EL (cell line): ENCODE data around the gene CPSF3.

Experiments used
- DNase-seq: peaks from one replicate; pipeline ENCODE4 v3.0.0-alpha.2; 2016

Gene CPSF3

DNA sequence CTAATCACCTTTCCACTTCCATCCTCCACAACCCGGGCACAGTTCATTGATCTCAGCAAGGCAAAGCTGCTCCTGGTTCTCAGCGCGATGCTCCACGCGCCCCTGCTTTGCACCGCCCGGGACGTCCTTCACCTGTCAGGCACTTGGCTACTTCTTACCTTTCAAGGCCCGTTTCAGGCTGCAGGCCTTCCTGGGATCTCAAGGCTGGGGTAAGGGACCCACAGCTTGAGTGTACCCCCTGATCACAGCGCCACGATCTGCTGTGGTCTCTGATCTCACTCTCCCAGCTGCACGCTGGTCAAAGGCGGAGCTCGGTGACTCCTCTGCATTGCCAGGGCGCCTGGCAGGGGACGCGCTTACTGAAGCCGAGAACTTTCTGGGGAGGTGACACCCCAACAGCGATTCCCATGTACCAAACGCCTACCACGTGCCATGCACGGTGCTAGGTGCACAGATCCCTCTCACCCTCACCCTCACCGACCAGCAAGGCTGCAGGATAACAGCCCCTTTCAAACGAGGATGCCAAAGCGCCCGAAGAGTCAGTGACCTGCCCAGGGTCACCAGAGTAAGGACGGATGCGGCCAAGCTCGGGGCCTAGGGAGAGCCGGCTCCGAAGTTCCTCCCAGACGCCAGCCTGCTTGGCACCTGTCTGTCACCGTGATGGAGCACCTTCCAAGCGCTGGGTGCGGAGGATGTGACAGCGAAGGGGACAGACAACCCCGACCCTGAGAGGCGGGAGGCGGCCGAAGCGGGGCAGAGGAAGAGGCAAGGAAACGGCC is 944 bp upstream of the CPSF3 start:
- peak; percentile 50 for DNase-seq

DNA sequence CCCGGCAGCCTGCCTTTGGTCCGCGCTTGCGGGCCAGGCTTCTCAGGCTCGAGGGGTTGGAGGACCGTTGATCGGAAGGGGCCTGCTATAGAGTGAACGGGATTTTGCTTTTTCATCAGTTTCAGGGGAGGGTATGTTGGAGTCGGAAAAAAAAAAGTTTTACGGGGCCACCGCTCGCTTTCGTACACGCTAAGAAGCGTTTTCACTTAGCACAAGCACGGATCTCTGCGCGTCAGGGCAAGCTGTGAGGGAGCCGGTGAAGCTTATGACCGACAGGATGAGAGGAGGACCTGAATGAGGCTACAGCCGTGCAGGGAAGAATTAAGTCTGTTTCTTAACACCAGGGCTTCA is 443 bp downstream of the CPSF3 start:
- DNase-seq, result peak; percentile 20

DNA sequence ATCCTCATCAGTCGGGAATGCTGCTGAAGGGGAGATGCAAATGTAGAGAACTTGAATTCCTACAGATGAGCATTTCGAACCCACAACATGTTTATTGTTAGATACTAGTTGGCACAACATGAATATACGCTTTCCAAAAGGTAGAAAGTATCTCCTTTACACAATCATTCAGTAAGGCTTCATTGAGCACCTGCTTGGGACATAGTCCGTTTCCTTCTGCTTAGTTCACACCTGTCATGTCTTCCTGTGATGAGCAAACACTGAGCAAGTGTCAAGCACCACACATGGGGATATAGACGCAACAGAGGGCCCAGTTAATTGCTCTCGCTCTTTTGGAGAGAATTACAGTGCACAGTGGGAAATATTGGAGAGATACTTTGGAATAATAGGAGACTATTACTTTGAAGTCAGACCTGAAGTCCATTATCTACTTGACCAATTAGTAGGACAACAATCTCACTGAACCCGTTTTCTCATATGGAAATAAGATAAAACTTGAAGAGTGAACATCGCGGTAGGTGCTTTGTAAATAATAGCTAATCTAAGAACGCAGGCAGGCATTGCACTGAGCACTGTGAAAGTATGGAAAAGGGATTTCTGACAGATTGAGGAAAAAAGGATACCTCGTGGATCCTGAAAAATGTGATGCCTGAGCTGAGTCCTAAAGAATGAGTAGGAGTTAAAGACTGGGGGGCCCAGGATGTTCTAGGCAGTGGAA is 1.2 kb downstream of the CPSF3 start:
- no peak for DNase-seq

DNA sequence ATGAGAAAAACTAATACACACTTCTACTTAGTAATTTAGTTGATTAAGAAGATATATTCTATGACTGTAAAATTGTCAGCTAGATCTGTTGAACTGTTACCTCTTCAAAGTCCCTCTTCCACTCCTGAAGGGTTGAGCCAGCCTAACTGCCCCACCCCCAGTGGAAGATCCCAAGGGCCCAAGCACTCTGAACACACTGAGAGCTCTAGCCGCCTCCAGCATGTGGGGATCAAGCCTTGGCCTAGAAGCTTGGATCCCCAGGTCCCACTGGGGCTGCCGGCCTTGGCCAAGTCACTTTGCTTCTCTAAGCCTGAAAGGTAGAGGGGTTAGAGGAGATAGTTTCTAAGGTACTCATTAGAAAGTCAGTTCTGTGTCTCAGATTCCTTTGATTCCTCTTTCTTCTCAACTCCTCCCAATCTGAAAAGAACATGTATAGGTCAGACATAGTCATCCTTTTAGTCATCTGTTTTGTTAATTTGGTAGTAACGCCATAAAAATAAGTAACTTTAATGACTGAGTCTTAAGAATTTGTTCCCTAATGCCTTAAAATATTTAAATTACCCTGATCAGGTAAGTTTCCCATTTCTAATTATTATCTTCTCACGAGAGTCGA is 5.6 kb downstream of the CPSF3 start:
- DNase-seq, result peak; percentile 37

DNA sequence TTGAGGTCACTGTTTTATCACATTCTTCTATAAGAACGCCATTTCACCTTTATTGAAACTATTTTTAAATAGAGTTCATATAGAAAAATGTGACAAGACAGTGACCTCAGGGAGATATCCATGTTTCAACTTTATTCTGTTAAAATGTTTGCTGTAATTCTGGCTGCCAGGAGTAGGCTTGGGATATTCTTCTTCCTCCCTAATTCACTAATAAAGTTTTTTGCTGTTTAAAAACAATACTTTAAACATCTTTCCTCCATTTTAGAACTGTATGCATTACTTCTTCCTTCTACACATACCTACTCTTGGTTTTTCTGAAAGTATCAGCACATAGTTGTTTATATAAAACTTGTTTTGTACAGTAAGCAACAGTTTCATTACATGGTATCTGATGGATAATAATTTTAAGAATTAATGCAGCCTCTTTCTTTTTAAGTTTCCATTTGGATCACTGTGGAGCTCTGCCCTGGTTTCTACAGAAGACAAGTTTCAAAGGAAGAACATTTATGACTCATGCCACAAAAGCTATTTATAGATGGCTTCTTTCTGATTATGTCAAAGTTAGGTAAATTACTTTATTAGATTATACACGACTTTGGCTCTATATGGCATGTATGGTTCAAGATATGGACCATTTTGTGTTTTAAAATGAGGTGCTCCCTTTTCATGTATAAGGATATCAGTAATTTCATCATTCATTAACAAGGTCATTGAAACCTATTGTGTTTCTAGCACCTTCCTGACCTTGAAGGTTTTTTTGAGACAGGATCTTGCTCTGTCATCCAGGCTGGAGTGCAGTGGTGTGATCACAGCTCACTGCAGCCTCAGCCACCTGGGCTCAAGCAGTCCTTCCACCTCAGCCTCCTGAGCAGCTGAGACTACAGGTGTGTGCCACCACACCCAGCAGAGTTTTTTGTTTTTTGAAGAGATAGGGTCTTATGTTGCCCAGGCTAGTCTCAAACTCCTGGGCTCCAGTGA is 7.2 kb downstream of the CPSF3 start:
- DNase-seq, result peak; percentile 20

DNA sequence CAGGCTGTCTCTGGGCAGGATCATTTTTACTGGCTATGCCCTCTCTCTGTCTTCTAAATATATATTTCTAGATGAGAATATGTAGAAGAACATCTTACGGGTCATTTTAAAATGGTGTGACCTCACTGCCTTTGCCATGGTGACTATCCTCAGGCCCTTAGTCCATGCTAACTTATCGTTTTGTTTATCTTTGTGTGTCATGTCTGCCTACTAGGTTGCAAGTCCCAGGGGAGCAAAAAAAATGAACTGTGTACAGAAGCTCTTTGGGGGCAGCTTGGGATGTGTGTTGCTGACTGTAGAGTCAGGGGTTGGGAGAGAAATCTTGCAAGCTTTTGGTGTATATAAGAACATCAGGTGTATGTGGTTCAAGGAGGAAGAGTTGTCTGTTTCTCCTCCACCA is 11.0 kb downstream of the CPSF3 start:
- no peak for DNase-seq

DNA sequence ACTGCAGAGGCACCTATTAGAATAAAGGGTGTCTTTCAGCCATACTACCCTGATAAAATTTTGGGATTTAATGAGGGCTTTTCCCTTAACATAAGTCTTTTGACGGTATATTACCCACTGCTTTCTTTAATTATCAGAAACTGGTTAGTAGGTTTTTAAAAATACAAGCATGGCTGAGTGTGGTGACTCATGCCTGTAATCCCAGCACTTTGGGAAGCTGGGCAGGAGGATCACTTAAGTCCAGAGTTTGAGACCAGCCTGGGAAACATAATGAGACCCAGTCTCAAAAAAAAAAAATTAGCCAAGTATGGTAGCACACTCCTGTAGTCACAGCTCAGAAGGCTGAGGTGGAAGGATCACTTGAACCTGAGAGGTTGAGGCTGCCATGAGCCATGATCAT is 16.1 kb downstream of the CPSF3 start:
- DNase-seq, result peak; percentile 43

DNA sequence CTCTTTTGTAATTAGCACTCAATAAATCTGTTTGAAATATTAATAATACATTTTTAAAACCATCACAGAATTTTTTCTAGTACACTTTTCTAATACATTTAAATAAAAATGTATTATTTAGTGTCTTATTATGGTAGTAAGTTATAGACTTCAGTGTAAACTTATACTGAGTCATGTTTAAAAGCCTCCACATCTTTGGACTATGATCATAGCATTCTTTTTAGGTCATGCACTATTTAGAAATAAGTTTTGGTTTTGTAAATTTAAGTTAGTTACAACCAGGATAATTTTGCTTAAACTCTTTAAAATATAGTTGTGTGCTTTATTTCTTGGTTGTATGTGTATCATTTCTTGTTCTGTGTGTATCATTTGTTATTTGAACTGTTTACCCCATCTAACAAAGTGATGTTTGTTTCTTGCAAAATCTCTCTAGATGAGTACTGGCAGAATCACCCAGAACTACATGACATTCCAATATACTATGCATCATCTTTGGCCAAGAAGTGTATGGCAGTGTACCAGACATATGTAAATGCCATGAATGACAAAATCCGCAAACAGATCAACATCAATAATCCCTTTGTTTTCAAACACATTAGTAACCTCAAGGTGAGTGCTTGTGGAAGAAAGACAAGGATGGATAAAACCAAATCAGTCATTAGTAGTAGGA is 16.7 kb downstream of the CPSF3 start:
- peak; percentile 68 for DNase-seq

DNA sequence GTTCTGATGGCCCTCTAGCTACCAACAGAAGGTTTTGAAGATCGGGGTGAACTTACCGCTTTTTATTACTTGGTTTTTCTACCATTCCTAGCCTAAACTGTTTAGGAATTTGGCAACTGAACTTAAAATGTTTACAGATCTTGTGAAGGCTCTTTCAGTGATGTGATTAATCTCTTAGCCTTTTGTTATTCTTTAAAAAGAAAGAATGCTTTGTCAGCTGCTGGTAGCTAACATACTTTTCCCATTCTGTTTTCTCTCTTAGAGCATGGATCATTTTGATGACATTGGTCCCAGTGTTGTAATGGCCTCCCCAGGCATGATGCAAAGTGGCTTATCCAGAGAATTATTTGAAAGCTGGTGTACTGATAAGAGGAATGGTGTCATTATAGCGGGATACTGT is 18.1 kb downstream of the CPSF3 start:
- DNase-seq, result no peak

DNA sequence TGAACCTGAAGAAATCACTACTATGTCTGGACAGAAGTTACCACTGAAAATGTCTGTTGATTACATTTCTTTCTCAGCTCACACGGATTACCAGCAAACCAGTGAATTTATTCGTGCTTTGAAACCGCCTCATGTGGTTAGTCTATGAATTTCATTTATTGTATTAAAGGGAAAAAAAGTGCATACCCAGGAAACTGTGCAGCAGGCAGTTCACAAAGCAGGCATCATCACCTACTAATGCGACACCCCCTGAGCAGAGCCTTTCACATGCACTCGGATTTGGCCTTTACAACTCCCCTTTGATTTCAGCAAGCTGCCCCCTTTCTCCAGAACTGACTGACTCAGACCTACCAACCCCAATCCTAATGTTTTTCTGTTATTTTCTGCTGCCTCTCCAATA is 20.1 kb downstream of the CPSF3 start:
- DNase-seq, result no peak

DNA sequence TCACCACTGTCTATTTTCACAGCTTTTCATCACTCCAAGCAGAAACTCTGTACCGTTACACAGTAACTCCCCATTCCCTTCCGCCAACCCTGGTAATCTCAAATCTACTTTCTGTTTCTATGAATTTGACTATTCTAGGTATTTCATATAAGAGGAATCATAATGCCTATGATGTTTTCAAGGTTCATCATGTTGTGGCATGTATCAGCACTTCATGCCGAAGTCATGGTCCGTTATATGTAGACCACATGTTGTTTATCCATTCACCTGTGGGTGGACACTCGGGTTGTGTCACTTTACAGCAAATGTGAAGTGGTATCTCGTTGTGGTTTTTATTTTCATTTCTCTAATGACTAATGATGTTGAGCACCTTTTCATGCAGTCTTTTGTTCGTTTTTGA is 21.6 kb downstream of the CPSF3 start:
- no peak for DNase-seq

DNA sequence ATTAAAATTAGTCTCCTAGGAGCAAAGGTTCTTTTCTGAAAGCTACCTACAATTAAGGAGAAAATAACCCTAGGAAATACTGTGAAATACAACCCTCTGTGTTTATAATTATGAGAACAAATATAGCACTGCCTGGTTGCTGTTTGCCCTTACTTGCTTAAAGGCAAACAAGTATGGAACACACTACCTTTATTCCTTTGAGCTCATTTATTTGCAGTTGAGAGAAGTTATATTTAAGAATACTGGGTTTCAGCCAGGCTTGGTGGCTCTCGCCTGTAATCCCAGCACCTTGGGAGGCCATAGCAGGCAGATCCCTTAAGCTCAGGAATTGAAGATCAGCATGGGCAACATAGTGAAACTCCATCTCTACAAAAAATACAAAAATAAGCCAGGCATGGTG is 27.8 kb downstream of the CPSF3 start:
- no peak for DNase-seq

DNA sequence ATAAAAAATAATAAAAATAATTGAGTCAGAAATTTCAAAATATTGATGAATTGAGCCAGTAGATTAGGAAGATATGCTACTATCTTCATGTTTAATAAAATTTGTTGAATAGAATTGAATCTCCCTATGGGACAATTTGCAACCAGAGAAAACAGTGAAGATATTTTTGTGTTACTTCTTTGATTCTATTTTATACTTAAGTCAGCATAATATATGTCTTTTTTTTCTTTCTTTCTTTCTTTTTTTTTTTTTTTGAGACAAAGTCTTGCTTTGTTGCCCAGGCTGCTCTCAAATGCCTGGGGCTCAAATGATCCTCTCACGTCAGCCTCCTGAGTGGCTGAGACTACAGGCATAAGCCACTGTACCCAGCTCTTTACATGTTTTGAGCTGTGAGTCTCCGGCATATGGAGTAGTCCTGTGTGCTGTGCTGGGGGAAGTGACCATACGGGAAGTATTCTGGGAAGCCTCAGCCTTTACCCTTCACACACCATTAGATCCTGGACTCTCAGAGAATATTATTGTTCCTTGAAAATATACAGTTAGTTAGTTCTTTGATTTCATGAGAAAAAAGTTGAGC is 37.1 kb downstream of the CPSF3 start:
- no peak for DNase-seq

DNA sequence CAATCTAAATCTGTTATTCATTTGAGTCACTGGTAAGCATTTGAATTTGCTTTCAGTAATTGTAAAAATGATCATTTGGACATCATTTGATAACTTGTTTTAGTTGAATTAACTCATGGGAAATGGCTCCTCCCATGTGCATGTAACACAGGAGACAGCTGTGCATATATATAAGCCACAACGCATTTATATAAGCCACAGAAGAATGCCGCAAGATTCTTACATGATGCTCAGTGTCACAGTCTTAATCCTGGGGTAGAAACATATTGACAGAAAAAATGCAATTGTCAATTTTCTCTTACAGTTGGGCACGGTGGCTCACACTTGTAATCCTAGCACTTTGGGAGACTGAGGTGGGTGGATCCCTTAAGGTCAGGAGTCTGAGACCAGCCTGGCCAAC is 37.6 kb downstream of the CPSF3 start:
- DNase-seq, result no peak

DNA sequence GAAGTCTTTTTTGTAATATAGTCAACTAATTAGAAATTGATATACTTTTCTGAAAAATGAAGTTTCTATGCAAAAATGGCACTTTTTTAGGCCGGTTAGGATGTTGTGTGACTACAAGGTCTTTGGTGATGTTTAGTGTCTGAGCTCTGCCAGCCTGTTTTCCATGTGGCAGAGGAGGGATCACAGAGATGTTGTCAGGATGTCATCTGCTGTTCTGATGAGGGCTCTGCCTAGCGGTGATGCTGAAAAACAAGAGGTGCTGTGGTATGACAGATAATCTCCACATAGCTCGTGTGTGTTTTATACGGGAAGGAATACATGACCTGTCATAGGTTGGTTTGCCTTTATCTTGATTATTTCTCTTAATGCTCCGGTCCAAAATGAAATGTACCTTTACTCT is 38.9 kb downstream of the CPSF3 start:
- no peak for DNase-seq

DNA sequence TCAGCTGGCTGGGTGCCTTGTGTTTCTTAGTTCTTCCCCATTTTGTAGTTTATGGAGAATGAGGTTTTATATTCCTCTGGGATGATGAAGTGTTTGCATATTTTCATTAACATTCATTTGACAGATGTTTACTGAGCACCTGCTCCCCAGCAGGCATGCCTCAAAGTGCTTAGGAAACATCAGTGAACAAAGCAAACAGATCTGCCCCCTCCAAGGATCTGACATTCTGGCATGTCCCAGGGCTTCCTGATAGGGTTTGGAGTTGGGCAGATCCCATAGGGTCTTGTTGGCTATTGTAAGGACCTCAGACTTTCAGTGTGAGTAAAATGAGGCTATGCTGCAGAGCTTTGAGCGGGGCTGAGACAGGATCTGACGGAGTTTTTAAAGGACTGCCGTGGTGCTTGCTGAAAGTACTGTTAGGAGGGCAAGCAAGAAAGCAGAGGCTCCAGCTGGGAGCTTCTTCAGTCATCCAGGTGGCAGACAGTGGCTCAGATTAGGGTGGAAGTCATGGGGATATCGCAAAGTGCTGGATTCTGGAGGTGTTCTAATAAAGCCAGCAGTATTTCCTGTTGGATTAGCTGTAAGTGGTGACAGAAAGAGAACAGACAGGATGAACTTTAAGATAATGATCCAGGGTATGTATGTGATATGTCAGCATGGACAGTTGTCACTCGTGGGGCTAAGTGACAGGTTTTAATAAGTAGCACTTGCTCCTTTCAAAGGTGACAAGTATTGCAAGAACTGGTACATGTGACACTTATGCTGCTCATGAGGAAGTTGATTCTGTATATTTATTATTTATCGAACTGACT is 39.6 kb downstream of the CPSF3 start:
- DNase-seq, result no peak

DNA sequence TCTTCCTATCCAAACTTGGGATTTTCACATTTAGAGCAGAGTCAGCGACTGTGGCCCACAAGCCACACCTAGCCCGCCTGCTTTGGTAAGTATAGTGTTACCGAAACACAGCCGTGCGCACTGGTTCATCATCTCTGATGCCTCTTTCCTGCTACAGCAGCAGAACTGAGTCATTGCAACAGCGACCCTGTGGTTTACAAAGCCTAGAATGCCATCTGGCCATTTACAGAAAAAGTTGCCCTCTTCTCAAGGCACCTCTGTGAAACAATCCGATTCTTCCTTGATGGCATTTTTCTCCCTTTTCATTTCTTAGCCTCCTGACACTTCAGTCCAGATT is 40.2 kb downstream of the CPSF3 start:
- DNase-seq, result peak; percentile 31

DNA sequence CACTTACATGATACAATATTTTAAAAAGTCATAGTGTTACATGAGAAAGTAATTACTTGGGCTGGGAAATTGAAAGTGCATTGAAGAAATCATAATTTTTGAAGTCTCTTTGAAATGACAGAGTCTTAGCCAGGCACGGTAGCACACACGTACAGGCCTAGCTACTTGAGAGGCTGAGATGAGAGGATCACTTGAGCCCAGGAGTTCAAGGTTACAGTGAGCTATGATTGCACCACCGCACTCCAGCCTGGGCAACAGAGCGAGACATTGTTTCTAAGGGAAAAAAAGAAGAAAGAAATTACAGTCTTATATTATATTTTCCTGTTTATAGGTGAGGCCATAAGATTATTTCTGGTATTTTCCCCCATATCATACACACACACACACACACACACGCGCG is 41.7 kb downstream of the CPSF3 start:
- no peak for DNase-seq

DNA sequence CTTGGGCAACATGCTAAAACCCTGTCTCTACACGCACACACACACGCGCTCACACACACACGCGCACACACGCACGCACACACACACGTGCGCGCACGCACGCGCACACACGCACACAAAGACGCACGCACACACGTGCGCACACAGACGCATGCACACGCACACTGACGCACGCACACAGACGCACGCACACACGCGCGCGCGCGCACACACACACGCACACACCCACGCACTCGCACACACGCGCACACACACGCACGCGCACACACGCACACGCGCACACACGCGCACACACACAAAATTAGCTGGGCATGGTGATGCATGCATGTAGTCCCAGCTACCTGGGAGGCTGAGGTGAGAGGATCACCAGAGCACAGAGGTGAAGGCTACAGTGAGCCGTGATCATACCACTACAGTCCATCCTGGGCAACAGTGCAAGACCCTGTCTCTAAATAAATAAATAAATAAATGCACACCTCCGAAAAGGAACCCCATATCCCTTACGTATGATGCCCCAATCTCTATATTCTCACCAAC is 42.8 kb downstream of the CPSF3 start:
- DNase-seq, result no peak

DNA sequence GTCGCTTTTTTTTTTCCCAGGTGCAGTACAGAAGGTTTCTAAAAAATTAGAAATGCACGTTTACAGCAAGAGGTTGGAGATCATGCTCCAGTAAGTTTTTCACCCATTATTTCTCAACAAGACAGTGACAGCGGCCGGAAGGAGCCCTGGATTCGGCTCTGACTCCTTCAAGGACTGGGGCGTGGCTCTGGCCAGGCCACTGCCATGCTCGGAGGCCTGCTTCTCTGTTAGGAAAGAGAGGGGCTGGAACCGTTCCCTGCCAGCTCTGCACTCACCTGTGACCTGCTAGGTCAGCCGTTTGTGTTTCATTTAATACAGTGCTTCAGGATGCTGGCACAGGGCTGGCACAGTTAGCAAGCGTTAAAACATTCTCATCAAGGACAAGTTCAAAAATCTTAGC is 44.2 kb downstream of the CPSF3 start:
- no peak for DNase-seq

DNA sequence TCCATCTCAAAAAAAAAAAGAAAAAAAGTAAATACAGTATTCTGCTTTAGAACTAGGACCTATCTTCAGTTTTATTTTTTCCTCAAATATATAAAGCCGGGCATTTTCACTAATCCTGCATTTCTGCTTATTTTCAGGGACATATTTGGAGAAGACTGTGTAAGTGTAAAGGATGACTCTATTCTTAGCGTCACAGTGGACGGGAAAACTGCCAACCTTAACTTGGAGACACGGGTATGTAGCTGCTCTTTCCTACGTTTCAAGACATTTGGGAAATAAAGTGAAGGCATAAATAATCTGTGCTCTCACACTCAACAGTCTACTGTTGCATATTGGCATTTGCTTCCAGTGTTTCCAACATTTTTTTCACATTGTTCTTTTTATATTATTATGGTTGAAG is 47.8 kb downstream of the CPSF3 start:
- DNase-seq, result no peak
